Measurements from ENCODE around the gene ALKBH4.

- TF ChIP-seq CTCF (IDR thresholded peaks at IDR 0.05): no peak
- TF ChIP-seq ZFX (IDR thresholded peaks at IDR 0.05; ENCODE audit: borderline replicate concordance): no peak
These were observed 46.1 kb downstream of the ALKBH4 start for GRCh38 chr7:102418592-102418991.

All from 22Rv1 (cell line).